Smooth muscle cell (in vitro differentiated cells): ENCODE results near the gene SLC22A23. TPM values are rescaled to one million over a fixed set of nuclear protein-coding genes. Genes with fewer than 3 reads are reported as not detected.

Source experiments
- DNase-seq: peaks from one replicate; lab custom pipeline; 2025; ENCODE audit not compliant: unreplicated experiment; lab: John Stamatoyannopoulos, UW
- H2AFZ ChIP-seq: fragments of 200-600 bp; sonication (generic); 2 replicates; pipeline ENCODE4 v1.6.0; 2016; ENCODE audit warnings: antibody characterized with exemption, low read depth, mild to moderate bottlenecking
- H3F3A ChIP-seq: fragments of 200-600 bp; sonication (generic); 2 replicates; pipeline ENCODE4 v1.6.0; 2017; ENCODE audit warnings: antibody characterized with exemption, low read depth
- H3K27ac ChIP-seq: fragments of 200-600 bp; sonication (generic); 2 replicates; pipeline ENCODE4 v1.5.1; 2016; ENCODE audit warnings: low read depth, mild to moderate bottlenecking
- H3K27me3 ChIP-seq: fragments of 200-600 bp; sonication (generic); 2 replicates; pipeline ENCODE4 v1.6.1; 2016; ENCODE audit warnings: low read depth, mild to moderate bottlenecking
- H3K36me3 ChIP-seq: fragments of 200-600 bp; sonication (generic); 2 replicates; pipeline ENCODE4 v1.5.1; 2016; ENCODE audit warnings: low read depth
- H3K4me1 ChIP-seq: fragments of 200-600 bp; sonication (generic); 2 replicates; pipeline ENCODE4 v1.5.1; 2016; ENCODE audit warnings: low read depth
- H3K4me2 ChIP-seq: fragments of 200-600 bp; sonication (generic); 2 replicates; pipeline ENCODE4 v1.6.0; 2016; ENCODE audit warnings: mild to moderate bottlenecking
- H3K4me3 ChIP-seq: fragments of 200-600 bp; sonication (generic); 2 replicates; pipeline ENCODE4 v1.5.1; 2016; ENCODE audit warnings: mild to moderate bottlenecking
- H3K79me2 ChIP-seq: fragments of 200-600 bp; sonication (generic); 2 replicates; pipeline ENCODE4 v1.6.0; 2016; ENCODE audit warnings: low read depth, mild to moderate bottlenecking
- H3K9ac ChIP-seq: fragments of 200-600 bp; sonication (generic); 2 replicates; pipeline ENCODE4 v1.6.0; 2016; ENCODE audit warnings: low read depth
- H3K9me3 ChIP-seq: fragments of 200-600 bp; sonication (generic); replicated peaks from 2 replicates; pipeline ENCODE4 v1.5.1; 2016; ENCODE audit warnings: low read depth
- H4K20me1 ChIP-seq: fragments of 200-600 bp; sonication (generic); 2 replicates; pipeline ENCODE4 v1.6.0; 2016; ENCODE audit warnings: low read depth
- WGBS: methylation state at CpG from one replicate; pipeline ENCODE4 v1.1.7; 2016; ENCODE audit warnings: low lambda C conversion rate; 5-methylcytosine and 5-hydroxymethylcytosine counted together
- polyA plus RNA-seq: library from polyadenylated mRNA; unstranded; fragments of >200 nt; fragmentation: Nextera tagmentation; extraction: Ambion mirVana; gene quantifications from 2 replicates; pipeline ENCODE4 v1.2.1, GENCODE V29; 2016
- total RNA-seq: library from RNA; depleted of rRNA; stranded (reverse); fragments of >200 nt; gene quantifications from 2 replicates; pipeline ENCODE4 v1.2.3, GENCODE V29; 2014
- TF ChIP-seq, protein P1 (sequence below): fragments of 200-600 bp; sonication (generic); IDR thresholded peaks from 2 replicates; pipeline ENCODE4 v1.5.1; 2017; ENCODE audit warnings: borderline replicate concordance, mild to moderate bottlenecking, antibody characterized with exemption; ENCODE audit not compliant: insufficient read depth, poor library complexity, severe bottlenecking

Gene SLC22A23
- total and polyA plus RNA-seq, 2 experiments from 2014 or later: 1.6 to 3.8 TPM

DNA sequence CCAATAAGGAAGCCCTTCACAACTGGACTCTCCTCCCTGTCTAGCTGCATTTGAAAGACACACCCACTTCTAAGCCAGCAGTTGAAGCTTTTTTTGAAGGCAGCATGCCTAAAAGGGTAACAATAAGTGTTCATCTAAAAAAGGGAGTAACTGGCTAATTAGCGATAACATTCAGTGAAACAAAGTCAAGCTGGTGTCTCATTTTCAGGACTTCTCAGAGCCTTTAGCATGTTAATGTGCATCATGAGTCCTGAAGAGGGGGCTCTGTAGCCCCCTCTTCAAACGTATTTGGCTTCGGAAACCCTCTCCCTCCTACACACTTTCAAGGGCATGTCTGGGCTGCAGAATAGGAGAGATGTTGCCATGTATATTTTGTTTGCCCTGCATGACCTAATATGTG, 28.1 kb downstream of the SLC22A23 start:
- Histone ChIP-seq H3K27ac (no peak overlapping the region), H3K9me3 (no peaks in the 10 kb centered on the region), H3K27me3 (no peaks in the 10 kb centered on the region), H4K20me1 (no peaks in the 10 kb centered on the region), H3K4me2 (no peak overlapping the region), H3K4me3 (no peak overlapping the region), H2AFZ (no peak overlapping the region), H3K9ac (no peak overlapping the region), H3K79me2 (no peaks in the 10 kb centered on the region), H3K36me3 (no peaks in the 10 kb centered on the region), H3F3A (no peaks in the 10 kb centered on the region), H3K4me1 (no peaks in the 10 kb centered on the region)
- TF ChIP-seq, protein P1, sequence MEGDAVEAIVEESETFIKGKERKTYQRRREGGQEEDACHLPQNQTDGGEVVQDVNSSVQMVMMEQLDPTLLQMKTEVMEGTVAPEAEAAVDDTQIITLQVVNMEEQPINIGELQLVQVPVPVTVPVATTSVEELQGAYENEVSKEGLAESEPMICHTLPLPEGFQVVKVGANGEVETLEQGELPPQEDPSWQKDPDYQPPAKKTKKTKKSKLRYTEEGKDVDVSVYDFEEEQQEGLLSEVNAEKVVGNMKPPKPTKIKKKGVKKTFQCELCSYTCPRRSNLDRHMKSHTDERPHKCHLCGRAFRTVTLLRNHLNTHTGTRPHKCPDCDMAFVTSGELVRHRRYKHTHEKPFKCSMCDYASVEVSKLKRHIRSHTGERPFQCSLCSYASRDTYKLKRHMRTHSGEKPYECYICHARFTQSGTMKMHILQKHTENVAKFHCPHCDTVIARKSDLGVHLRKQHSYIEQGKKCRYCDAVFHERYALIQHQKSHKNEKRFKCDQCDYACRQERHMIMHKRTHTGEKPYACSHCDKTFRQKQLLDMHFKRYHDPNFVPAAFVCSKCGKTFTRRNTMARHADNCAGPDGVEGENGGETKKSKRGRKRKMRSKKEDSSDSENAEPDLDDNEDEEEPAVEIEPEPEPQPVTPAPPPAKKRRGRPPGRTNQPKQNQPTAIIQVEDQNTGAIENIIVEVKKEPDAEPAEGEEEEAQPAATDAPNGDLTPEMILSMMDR: no peak
- 93% methylated on average over 3 of the region's 3 CpGs for WGBS
- DNase-seq: no peak

DNA sequence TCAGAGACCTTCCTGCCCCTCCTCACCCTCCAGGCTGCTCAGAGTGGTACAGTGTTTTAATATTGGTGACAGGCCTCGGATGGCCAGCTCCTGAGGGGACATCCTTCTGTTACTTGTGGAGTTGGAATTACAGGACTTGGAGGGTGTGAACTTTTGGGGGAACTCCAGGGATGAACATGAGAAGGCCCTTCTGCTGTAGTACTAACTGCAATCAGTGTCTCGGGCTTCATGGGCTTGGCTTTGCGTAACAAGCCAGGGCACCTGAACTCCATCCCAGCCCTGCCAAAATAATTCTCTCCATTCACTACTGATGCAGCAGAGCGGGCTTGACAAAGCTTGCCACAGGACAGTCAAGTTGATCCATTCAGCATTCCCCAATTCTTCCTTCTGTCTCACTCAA, 28.6 kb downstream of the SLC22A23 start:
- H3K9ac ChIP-seq: no peak overlapping the region
- H3F3A ChIP-seq: no peaks in the 10 kb centered on the region
- no peak overlapping the region for H3K27ac ChIP-seq
- DNase-seq: no peak
- peaks cover 5% of the 10 kb centered on the region for H3K27me3 ChIP-seq
- no peaks in the 10 kb centered on the region for H3K36me3 ChIP-seq
- no peak overlapping the region for H3K4me2 ChIP-seq
- no peaks in the 10 kb centered on the region for H4K20me1 ChIP-seq
- H3K9me3 ChIP-seq: no peaks in the 10 kb centered on the region
- 95% methylated on average over 4 of the region's 4 CpGs for WGBS
- no peaks in the 10 kb centered on the region for H3K79me2 ChIP-seq
- H2AFZ ChIP-seq: no peak overlapping the region
- no peaks in the 10 kb centered on the region for H3K4me1 ChIP-seq
- TF ChIP-seq, protein P1: no peak
- H3K4me3 ChIP-seq: no peak overlapping the region

DNA sequence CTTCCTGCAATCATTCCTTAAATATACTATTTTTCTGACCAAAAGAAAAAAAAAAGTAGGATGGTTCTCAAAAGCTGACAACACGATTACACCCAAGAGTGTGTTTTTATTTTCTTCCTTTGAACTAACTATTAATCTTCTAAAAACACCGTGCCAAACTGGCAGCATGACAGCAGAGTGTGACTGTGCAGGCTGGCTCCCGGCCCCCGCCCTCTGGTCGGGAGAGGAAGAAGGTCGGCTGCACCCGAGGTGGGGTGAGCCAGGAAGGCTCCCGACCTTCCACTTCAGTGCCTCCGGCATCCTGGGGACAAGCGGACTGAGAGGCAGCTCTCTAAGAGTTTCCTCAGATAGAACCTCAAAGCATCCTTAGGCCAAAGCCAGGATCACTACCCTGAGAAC, 29.2 kb downstream of the SLC22A23 start:
- H2AFZ ChIP-seq: no peak overlapping the region
- H4K20me1 ChIP-seq: no peaks in the 10 kb centered on the region
- peaks cover 2% of the 10 kb centered on the region for H3K4me1 ChIP-seq
- H3K27ac ChIP-seq: no peak overlapping the region
- no peak overlapping the region for H3K4me3 ChIP-seq
- H3K36me3 ChIP-seq: no peaks in the 10 kb centered on the region
- 83% methylated on average over 10 of the region's 10 CpGs for WGBS
- no peak overlapping the region for H3K9ac ChIP-seq
- H3K79me2 ChIP-seq: no peaks in the 10 kb centered on the region
- no peaks in the 10 kb centered on the region for H3K9me3 ChIP-seq
- H3K4me2 ChIP-seq: no peak overlapping the region
- TF ChIP-seq, protein P1: no peak
- H3F3A ChIP-seq: no peaks in the 10 kb centered on the region
- DNase-seq: no peak
- H3K27me3 ChIP-seq: peaks cover 5% of the 10 kb centered on the region

DNA sequence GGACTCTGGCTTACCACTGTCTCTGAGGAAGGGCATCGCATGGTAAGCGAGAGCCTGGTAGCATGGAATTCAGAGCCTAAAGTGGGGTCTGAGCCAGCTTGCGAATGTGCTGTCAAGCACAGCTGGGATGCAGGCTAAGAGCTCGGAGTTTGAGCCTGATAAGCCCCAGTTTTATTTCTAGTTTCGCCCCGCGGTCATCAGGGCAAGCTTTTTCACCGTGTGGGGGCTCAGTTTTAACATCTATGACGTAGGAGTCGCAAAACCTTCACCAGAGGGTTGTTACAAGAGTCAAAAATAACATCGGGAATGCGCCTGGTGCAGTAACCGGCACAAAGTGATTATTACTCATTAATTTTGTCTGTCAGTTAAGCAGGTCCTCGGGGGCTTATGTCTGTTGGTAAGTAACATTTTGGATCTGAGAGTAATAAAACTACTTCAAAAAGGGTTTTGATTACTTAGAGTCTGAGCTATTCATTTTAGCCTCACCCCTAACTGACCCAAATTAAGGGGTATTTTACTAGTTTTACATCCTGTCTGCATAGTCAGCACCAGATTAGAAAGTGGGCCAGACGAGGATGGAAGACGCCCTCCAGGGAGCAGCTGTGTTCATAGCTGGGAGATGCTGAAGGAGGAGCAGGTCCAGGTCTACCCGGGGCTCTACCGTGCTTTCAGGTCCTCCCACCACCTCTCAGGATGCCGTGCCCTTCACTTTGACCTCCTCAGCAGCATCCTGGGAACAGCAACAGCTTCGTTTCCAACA, 29.7 kb downstream of the SLC22A23 start:
- Histone ChIP-seq H3K27me3 (peaks cover 5% of the 10 kb centered on the region), H2AFZ (peak overlapping the region; percentile 13), H3K9ac (no peak overlapping the region), H3K79me2 (no peaks in the 10 kb centered on the region), H3K4me1 (peaks cover 8% of the 10 kb centered on the region), H3F3A (no peaks in the 10 kb centered on the region), H3K4me3 (no peak overlapping the region), H3K4me2 (peak overlapping the region; percentile 33), H3K27ac (peak overlapping the region; percentile 66), H3K9me3 (no peaks in the 10 kb centered on the region), H4K20me1 (no peaks in the 10 kb centered on the region), H3K36me3 (no peaks in the 10 kb centered on the region)
- TF ChIP-seq, protein P1: no peak
- WGBS: 55% methylated on average over 20 of the region's 20 CpGs
- no peak for DNase-seq
